ENCODE results near the gene KAZN.

KAZN gene

DNA sequence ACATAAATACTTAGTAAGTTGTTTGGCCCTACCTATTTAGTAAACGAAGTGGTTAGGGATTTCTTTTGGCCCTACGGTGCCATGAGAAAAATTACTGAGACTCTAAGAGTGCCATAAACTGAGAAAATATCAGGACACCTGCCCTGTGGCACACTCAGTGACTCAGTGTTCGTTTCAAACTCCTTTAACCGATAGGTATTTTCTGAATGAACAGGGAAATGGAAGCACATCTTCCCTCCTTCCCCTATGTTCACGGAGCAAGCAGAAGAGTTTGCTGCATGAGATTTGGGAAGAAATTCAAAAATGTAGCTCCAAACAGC, 134.2 kb downstream of the KAZN start:
- peak overlapping the region; percentile 24 for H3K4me3 ChIP-seq (replicated peaks; ENCODE audit: low read depth, low read length)
- H3K36me3 ChIP-seq (ENCODE audit: control insufficient read depth, insufficient read depth, low read length): no peaks in the 10 kb centered on the region
- no peak for DNase-seq (ENCODE audit: extremely low read depth, insufficient read length)
- no peaks in the 10 kb centered on the region for H3K27me3 ChIP-seq (replicated peaks; ENCODE audit: control insufficient read depth, insufficient read depth, low read length)
- TF ChIP-seq, protein P1, sequence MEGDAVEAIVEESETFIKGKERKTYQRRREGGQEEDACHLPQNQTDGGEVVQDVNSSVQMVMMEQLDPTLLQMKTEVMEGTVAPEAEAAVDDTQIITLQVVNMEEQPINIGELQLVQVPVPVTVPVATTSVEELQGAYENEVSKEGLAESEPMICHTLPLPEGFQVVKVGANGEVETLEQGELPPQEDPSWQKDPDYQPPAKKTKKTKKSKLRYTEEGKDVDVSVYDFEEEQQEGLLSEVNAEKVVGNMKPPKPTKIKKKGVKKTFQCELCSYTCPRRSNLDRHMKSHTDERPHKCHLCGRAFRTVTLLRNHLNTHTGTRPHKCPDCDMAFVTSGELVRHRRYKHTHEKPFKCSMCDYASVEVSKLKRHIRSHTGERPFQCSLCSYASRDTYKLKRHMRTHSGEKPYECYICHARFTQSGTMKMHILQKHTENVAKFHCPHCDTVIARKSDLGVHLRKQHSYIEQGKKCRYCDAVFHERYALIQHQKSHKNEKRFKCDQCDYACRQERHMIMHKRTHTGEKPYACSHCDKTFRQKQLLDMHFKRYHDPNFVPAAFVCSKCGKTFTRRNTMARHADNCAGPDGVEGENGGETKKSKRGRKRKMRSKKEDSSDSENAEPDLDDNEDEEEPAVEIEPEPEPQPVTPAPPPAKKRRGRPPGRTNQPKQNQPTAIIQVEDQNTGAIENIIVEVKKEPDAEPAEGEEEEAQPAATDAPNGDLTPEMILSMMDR (IDR thresholded peaks at IDR 0.05; ENCODE audit: insufficient read depth, low read length, poor library complexity, severe bottlenecking): no peak

DNA sequence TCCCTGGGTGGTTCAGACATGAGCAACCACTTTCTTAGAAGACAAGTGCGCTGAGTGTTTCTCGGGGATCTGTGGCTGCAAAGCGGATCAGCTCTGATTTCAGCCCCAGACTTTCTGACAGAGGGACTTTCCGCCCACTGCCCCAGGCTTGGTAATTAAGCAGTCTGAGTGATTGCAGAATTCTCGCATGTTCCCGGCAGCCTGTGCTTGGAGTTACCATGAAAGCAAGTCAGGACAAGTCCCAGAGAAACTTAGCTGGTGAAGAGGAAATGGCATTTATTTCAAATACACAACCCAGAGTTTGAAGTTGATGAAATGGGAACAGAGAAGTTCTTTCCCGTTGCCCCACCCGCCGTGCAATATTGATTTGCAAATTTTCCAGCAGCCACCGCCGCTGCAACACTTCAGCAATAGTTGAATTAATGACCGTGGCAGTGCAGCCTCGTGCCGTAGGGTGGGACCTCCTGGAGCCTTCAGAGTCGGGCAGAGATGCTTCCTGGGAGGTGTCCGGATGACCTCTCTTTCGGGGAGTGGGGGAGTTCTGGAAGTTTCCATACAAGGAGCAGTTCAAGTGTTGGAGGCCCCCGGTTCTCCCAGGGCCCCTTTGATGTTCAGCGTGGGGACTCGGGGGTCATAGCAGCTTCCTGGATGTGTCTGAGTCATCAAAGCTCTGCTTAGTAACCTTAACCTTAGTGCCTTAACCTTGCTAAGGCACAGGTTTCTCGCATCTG, 134.7 kb downstream of the KAZN start:
- Histone ChIP-seq H3K36me3 (ENCODE audit: control insufficient read depth, insufficient read depth, low read length) (no peaks in the 10 kb centered on the region), H3K4me3 (replicated peaks; ENCODE audit: low read depth, low read length) (peak overlapping the region; percentile 24; the same call in 1 of the 2 replicates), H3K27me3 (replicated peaks; ENCODE audit: control insufficient read depth, insufficient read depth, low read length) (no peaks in the 10 kb centered on the region)
- no peak for DNase-seq (ENCODE audit: extremely low read depth, insufficient read length)
- TF ChIP-seq, protein P1 (IDR thresholded peaks at IDR 0.05; ENCODE audit: insufficient read depth, low read length, poor library complexity, severe bottlenecking): no peak

DNA sequence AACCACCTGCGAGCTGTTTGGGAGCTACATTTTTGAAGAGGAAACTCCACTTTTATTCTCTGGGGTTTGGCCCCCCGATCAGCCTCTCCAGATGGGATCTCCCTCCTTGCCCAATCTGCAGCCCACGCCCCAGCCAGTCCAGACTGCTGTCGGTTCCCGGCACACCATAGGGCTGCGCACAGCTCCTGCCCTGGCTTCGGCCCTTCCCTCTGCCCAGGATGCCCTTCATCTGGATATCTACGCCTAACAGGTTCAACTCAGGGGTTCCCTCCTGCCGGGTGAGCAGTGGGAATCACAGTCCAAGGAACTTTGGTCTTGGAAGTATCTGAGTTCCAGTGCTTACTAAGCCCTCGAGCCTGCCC, 135.3 kb downstream of the KAZN start:
- no peaks in the 10 kb centered on the region for H3K27me3 ChIP-seq (replicated peaks; ENCODE audit: control insufficient read depth, insufficient read depth, low read length)
- no peak for DNase-seq (ENCODE audit: extremely low read depth, insufficient read length)
- TF ChIP-seq, protein P1 (IDR thresholded peaks at IDR 0.05; ENCODE audit: insufficient read depth, low read length, poor library complexity, severe bottlenecking): no peak
- H3K4me3 ChIP-seq (replicated peaks; ENCODE audit: low read depth, low read length): no peak overlapping the region
- no peaks in the 10 kb centered on the region for H3K36me3 ChIP-seq (ENCODE audit: control insufficient read depth, insufficient read depth, low read length)

DNA sequence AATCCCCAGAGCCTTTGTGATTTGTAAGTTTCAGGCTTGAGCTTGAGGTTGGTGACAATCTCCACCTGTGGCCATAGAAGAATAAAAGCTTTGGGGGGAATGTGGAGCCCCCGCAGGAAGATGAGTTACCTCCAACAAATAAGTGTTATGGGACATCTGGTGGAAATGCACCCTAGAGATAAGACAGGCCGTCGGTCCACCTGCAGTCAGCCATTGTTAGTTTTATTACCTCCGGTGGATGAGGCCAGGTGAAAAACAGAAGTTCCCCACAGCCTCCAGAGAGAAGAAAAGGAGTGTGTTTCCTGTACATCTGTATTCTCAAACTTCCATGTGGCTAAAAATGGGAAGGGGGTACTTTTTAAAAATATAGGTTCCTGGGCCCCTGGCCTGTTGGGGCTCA, 137.4 kb downstream of the KAZN start:
- Histone ChIP-seq H3K36me3 (ENCODE audit: control insufficient read depth, insufficient read depth, low read length) (no peaks in the 10 kb centered on the region), H3K27me3 (replicated peaks; ENCODE audit: control insufficient read depth, insufficient read depth, low read length) (no peaks in the 10 kb centered on the region), H3K4me3 (replicated peaks; ENCODE audit: low read depth, low read length) (peak overlapping the region; percentile 22; the same call in 1 of the 2 replicates)
- TF ChIP-seq, protein P1 (IDR thresholded peaks at IDR 0.05; ENCODE audit: insufficient read depth, low read length, poor library complexity, severe bottlenecking): no peak
- no peak for DNase-seq (ENCODE audit: extremely low read depth, insufficient read length)

DNA sequence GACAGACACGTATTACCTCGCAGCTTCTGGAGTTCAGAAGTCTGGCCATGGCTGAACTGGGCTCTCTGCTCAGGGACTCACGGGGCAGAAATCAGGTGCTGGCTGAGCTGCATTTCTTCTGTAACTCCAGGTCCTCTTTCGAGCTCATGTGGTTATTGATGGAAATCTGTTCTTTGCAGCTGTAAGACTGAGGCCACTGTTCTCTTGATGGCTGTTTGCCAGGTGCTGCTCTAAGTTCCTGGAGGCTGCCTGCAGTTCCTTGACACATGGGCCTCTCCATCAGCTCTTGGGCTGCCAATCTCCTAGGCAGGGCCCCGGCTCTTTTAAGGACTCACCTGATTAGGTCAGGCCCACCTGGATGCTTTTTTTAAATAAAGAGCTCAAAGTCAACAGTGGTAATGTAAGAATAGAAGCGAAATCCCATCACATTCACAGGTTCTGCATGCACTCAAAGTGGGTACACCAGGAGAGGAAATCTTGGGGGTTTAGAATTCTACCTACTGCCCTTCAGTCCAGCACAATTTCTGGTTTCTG, 139.1 kb downstream of the KAZN start:
- Histone ChIP-seq H3K27me3 (replicated peaks; ENCODE audit: control insufficient read depth, insufficient read depth, low read length) (no peaks in the 10 kb centered on the region), H3K36me3 (ENCODE audit: control insufficient read depth, insufficient read depth, low read length) (no peaks in the 10 kb centered on the region), H3K4me3 (replicated peaks; ENCODE audit: low read depth, low read length) (no peak overlapping the region)
- TF ChIP-seq, protein P1 (IDR thresholded peaks at IDR 0.05; ENCODE audit: insufficient read depth, low read length, poor library complexity, severe bottlenecking): no peak
- no peak for DNase-seq (ENCODE audit: extremely low read depth, insufficient read length)
